CD8-positive, alpha-beta memory T cell (primary cell): ENCODE results near the gene ICAM4. TPM values are rescaled to one million over a fixed set of nuclear protein-coding genes. Genes with fewer than 3 reads are reported as not detected.

ENCODE experiments used
- polyA plus RNA-seq: library from polyadenylated mRNA; unstranded; fragments of 300-500 nt; fragmentation: Illumina TruSeq; gene quantifications from one replicate; pipeline ENCODE4 v1.2.3, GENCODE V29; 2021
- total RNA-seq, 2 experiments: library from RNA; stranded (reverse); gene quantifications; one replicate each; pipeline ENCODE4 v1.2.3, GENCODE V29; 2021

ICAM4 gene
- total and polyA plus RNA-seq, 3 experiments from 2014 or later, result 0.15 to 0.95 (median 0.33) TPM

Other genes starting within 250 kb of the ICAM4 start
- gene SHFL, start 200.6 kb upstream of the ICAM4 start, total RNA-seq, result 10 to 100 TPM; 41.5 to 45.2 TPM
- gene SHFL, start 200.6 kb upstream of the ICAM4 start, polyA plus RNA-seq, result 68.1 TPM
- gene ANGPTL6, start 184.3 kb upstream of the ICAM4 start, total RNA-seq, result 1 to 10 TPM; 6.6 to 7.7 TPM
- 0.35 TPM for gene ANGPTL6, start 184.3 kb upstream of the ICAM4 start, polyA plus RNA-seq
- gene PPAN, start 180.6 kb upstream of the ICAM4 start, total RNA-seq, result 100 to 1,000 TPM; 273 to 284 TPM
- 47.4 TPM for gene PPAN, start 180.6 kb upstream of the ICAM4 start, polyA plus RNA-seq
- 10 to 100 TPM; 53.7 to 58.1 TPM for gene P2RY11, start 175.3 kb upstream of the ICAM4 start, total RNA-seq
- gene P2RY11, start 175.3 kb upstream of the ICAM4 start, polyA plus RNA-seq, result 7.4 TPM
- 100 to 1,000 TPM; 336 to 348 TPM for gene EIF3G, start 167.1 kb upstream of the ICAM4 start, total RNA-seq
- 259 TPM for gene EIF3G, start 167.1 kb upstream of the ICAM4 start, polyA plus RNA-seq
- 100 to 1,000 TPM; 307 to 325 TPM for gene DNMT1, start 92.0 kb upstream of the ICAM4 start, total RNA-seq
- gene DNMT1, start 92.0 kb upstream of the ICAM4 start, polyA plus RNA-seq, result 142 TPM
- gene S1PR2, start 55.6 kb upstream of the ICAM4 start, total RNA-seq, result 10 to 100 TPM; 18.4 to 19.9 TPM
- gene S1PR2, start 55.6 kb upstream of the ICAM4 start, polyA plus RNA-seq, result 2.2 TPM
- gene MRPL4, start 34.7 kb upstream of the ICAM4 start, total RNA-seq, result 100 to 1,000 TPM; 149 to 152 TPM
- 42.8 TPM for gene MRPL4, start 34.7 kb upstream of the ICAM4 start, polyA plus RNA-seq
- 10 to 100 TPM; 65.8 to 66.8 TPM for gene ICAM1, start 15.8 kb upstream of the ICAM4 start, total RNA-seq
- 13.1 TPM for gene ICAM1, start 15.8 kb upstream of the ICAM4 start, polyA plus RNA-seq
- gene ICAM5, start 3.0 kb downstream of the ICAM4 start, total RNA-seq, result 1 to 10 TPM; 1.8 to 2.0 TPM
- not detected for gene ICAM5, start 3.0 kb downstream of the ICAM4 start, polyA plus RNA-seq
- gene ZGLP1, start 22.9 kb downstream of the ICAM4 start, total RNA-seq, result 1 to 10 TPM; 5.6 to 7.3 TPM
- gene ZGLP1, start 22.9 kb downstream of the ICAM4 start, polyA plus RNA-seq, result 0.56 TPM
- gene FDX2, start 29.1 kb downstream of the ICAM4 start, total RNA-seq, result 10 to 100 TPM; 29.6 to 30.0 TPM
- gene FDX2, start 29.1 kb downstream of the ICAM4 start, polyA plus RNA-seq, result 16.1 TPM
- gene RAVER1, start 46.6 kb downstream of the ICAM4 start, total RNA-seq, result 10 to 100 TPM; 91.5 to 98.5 TPM
- gene RAVER1, start 46.6 kb downstream of the ICAM4 start, polyA plus RNA-seq, result 24.1 TPM
- gene ICAM3, start 52.7 kb downstream of the ICAM4 start, total RNA-seq, result 10 to 100 TPM; 83.0 to 89.1 TPM
- 244 TPM for gene ICAM3, start 52.7 kb downstream of the ICAM4 start, polyA plus RNA-seq
- gene TYK2, start 93.6 kb downstream of the ICAM4 start, total RNA-seq, result 100 to 1,000 TPM; 210 to 212 TPM
- 74.4 TPM for gene TYK2, start 93.6 kb downstream of the ICAM4 start, polyA plus RNA-seq
- 100 to 1,000 TPM; 273 to 277 TPM for gene CDC37, start 116.6 kb downstream of the ICAM4 start, total RNA-seq
- 100 TPM for gene CDC37, start 116.6 kb downstream of the ICAM4 start, polyA plus RNA-seq
- gene PDE4A, start 133.6 kb downstream of the ICAM4 start, total RNA-seq, result 10 to 100 TPM; 21.6 to 22.2 TPM
- gene PDE4A, start 133.6 kb downstream of the ICAM4 start, polyA plus RNA-seq, result 7.5 TPM
- 100 to 1,000 TPM; 101 to 107 TPM for gene KEAP1, start 216.4 kb downstream of the ICAM4 start, total RNA-seq
- gene KEAP1, start 216.4 kb downstream of the ICAM4 start, polyA plus RNA-seq, result 58.3 TPM
- gene S1PR5, start 230.5 kb downstream of the ICAM4 start, total RNA-seq, result 1 to 10 TPM; 1.5 to 1.8 TPM
- gene S1PR5, start 230.5 kb downstream of the ICAM4 start, polyA plus RNA-seq, result 90.3 TPM